ENCODE data around the gene SLC4A5.

GRCh38 chr2:74278176-74278575, 65.0 kb downstream of the SLC4A5 start:
- TF ChIP-seq POLR2A (IDR thresholded peaks at IDR 0.05) (no peak), CTCF (IDR thresholded peaks at IDR 0.05) (no peak)

All from upper lobe of left lung (tissue), 4 donors.